HK-2 (cell line): ENCODE measurements around the gene MBNL3.

Source experiments
- DNase-seq: peaks from one replicate; pipeline ENCODE4 v3.0.0-alpha.2; 2018; ENCODE audit not compliant: unreplicated experiment

Gene MBNL3

GRCh38 chrX:132488819-132489577, at the start of gene MBNL3:
Gene MBNL3, minus strand, starts transcription at chrX:132489038. Its CDS starts 49,427 bp downstream, at chrX:132439611.
- peak; percentile 56 for DNase-seq

- no peak for DNase-seq
These were observed 44.6 kb upstream of the MBNL3 start for GRCh38 chrX:132533409-132533808.

GRCh38 chrX:132532913-132533312, 44.1 kb upstream of the MBNL3 start:
- DNase-seq, result no peak

- no peak for DNase-seq
These were observed 43.3 kb upstream of the MBNL3 start for GRCh38 chrX:132532097-132532496.

- DNase-seq, result no peak
These were observed 32.0 kb upstream of the MBNL3 start for GRCh38 chrX:132520792-132521191.

- no peak for DNase-seq
These were observed 31.4 kb upstream of the MBNL3 start for GRCh38 chrX:132520213-132520612.

GRCh38 chrX:132518401-132518800, 29.6 kb upstream of the MBNL3 start:
- no peak for DNase-seq

GRCh38 chrX:132508834-132509233, 20.0 kb upstream of the MBNL3 start:
- no peak for DNase-seq

- no peak for DNase-seq
These were observed 16.3 kb upstream of the MBNL3 start for GRCh38 chrX:132505116-132505515.

- no peak for DNase-seq
These were observed 15.6 kb upstream of the MBNL3 start for GRCh38 chrX:132504417-132504816.

- no peak for DNase-seq
These were observed 12.8 kb upstream of the MBNL3 start for GRCh38 chrX:132501606-132502005.

GRCh38 chrX:132497432-132497831, 8.6 kb upstream of the MBNL3 start:
- DNase-seq, result no peak

GRCh38 chrX:132493095-132493494, 4.3 kb upstream of the MBNL3 start:
- DNase-seq, result no peak

- DNase-seq, result no peak
These were observed 2.4 kb upstream of the MBNL3 start for GRCh38 chrX:132491191-132491590.

GRCh38 chrX:132489578-132490419, 961 bp upstream of the MBNL3 start:
- no peak for DNase-seq

GRCh38 chrX:132488180-132488705, 595 bp downstream of the MBNL3 start:
- no peak for DNase-seq

GRCh38 chrX:132486599-132487178, 2.1 kb downstream of the MBNL3 start:
- DNase-seq, result no peak

GRCh38 chrX:132483951-132484350, 4.9 kb downstream of the MBNL3 start:
- DNase-seq, result no peak

- no peak for DNase-seq
These were observed 5.3 kb downstream of the MBNL3 start for GRCh38 chrX:132483488-132483887.

- DNase-seq, result no peak
These were observed 6.2 kb downstream of the MBNL3 start for GRCh38 chrX:132482632-132483031.

- DNase-seq, result no peak
These were observed 7.4 kb downstream of the MBNL3 start for GRCh38 chrX:132481449-132481848.

- DNase-seq, result no peak
These were observed 8.1 kb downstream of the MBNL3 start for GRCh38 chrX:132480581-132481203.
